H1 (cell line): ENCODE measurements around the gene RBAK. TPM values are rescaled to one million over a fixed set of nuclear protein-coding genes. Genes with fewer than 3 reads are reported as not detected.

Experiments used
- CTCF ChIA-PET: fragments of 300-600 bp; sonication (Branson Sonifier 250); formaldehyde crosslinking; loops from one replicate; lab custom pipeline; 2021; ENCODE audit not compliant: partially characterized antibody; lab: Charles Lee
- POLR2A ChIA-PET: fragments of 300-600 bp; sonication (Branson Sonifier 250); formaldehyde crosslinking; loops from one replicate; lab custom pipeline; 2021; ENCODE audit warnings: inconsistent platforms; ENCODE audit not compliant: partially characterized antibody; lab: Charles Lee
- DNase-seq, 2 experiments: peaks; one replicate each; pipeline versions ENCODE4 v3.0.0 to v3.0.0-alpha.2; 2010 to 2022; ENCODE audit warnings: low spot score in 2 of 2, low read depth in 1 of 2, mixed read lengths in 1 of 2
- FAIRE-seq: peaks from 2 replicates; lab custom pipeline; 2011; peaks lifted over from hg19 to GRCh38; lab: Jason Lieb, UNC
- H2AFZ ChIP-seq: 2 replicates; pipeline ENCODE4 v1.8.1; 2012; ENCODE audit warnings: low read length, inconsistent platforms
- H2AK5ac ChIP-seq: 2 replicates; pipeline ENCODE4 v1.6.1; 2013; ENCODE audit warnings: low read depth, low read length
- H2BK120ac ChIP-seq: replicated peaks from 2 replicates; pipeline ENCODE3; 2013; ENCODE audit warnings: low read depth, low read length, inconsistent platforms
- H2BK12ac ChIP-seq: 2 replicates; pipeline ENCODE4 v1.6.1; 2013; ENCODE audit warnings: low read depth, low read length
- H2BK15ac ChIP-seq: 2 replicates; pipeline ENCODE4 v1.6.1; 2013; ENCODE audit warnings: low read length
- H2BK20ac ChIP-seq: 2 replicates; pipeline ENCODE4 v1.6.1; 2013; ENCODE audit warnings: low read length
- H2BK5ac ChIP-seq: 2 replicates; pipeline ENCODE4 v1.6.1; 2013; ENCODE audit warnings: low read depth, low read length
- H3K14ac ChIP-seq: 2 replicates; pipeline ENCODE4 v1.6.1; 2013; ENCODE audit warnings: inconsistent platforms; ENCODE audit not compliant: insufficient read length
- H3K18ac ChIP-seq: 2 replicates; pipeline ENCODE4 v1.6.1; 2013; ENCODE audit warnings: low read length; ENCODE audit errors: extremely low read depth
- H3K23ac ChIP-seq: 2 replicates; pipeline ENCODE4 v1.6.1; 2013; ENCODE audit warnings: inconsistent platforms; ENCODE audit not compliant: insufficient read length
- H3K23me2 ChIP-seq: 2 replicates; pipeline ENCODE4 v1.6.1; 2013; ENCODE audit warnings: low read depth, low read length
- H3K27ac ChIP-seq: 2 replicates; pipeline ENCODE4 v1.6.1; 2011; ENCODE audit warnings: low read depth, low read length, inconsistent platforms
- H3K27me3 ChIP-seq, 4 experiments: replicated peaks in 1 of 4; 1 replicate in 1 of 4; 2 replicates in 3 of 4; pipeline versions ENCODE4 v1.6.1 to v1.8.1; 2011 to 2013; ENCODE audit warnings: low read length in 3 of 4, mild to moderate bottlenecking in 3 of 4, inconsistent platforms in 2 of 4, mixed read lengths in 2 of 4, moderate library complexity in 1 of 4; ENCODE audit not compliant: control insufficient read depth in 3 of 4, insufficient read depth in 3 of 4; ENCODE audit errors: extremely low read depth in 1 of 4
- H3K36me3 ChIP-seq, 4 experiments: 2 replicates each; pipeline versions ENCODE4 v1.6.1 to v1.8.1; 2011 to 2013; ENCODE audit warnings: mild to moderate bottlenecking in 4 of 4, low read length in 3 of 4, moderate library complexity in 2 of 4, control low read depth in 1 of 4, inconsistent platforms in 1 of 4; ENCODE audit not compliant: insufficient read depth in 4 of 4, control insufficient read depth in 2 of 4
- H3K4ac ChIP-seq: replicated peaks from 2 replicates; pipeline ENCODE3; 2013; ENCODE audit warnings: low read length, low read depth, mixed read lengths, inconsistent platforms; ENCODE audit not compliant: insufficient read length
- H3K4me1 ChIP-seq, 4 experiments: replicated peaks in 1 of 4; 1 replicate in 1 of 4; 2 replicates in 3 of 4; pipeline versions ENCODE4 v1.6.1 to v1.8.1; 2011 to 2013; ENCODE audit warnings: low read length in 3 of 4, inconsistent platforms in 2 of 4, mixed read lengths in 1 of 4; ENCODE audit not compliant: insufficient read depth in 4 of 4, control insufficient read depth in 3 of 4
- H3K4me2 ChIP-seq, 2 experiments: 2 replicates each; pipeline versions ENCODE4 v1.6.1 to v1.8.1; 2011 to 2013; ENCODE audit warnings: low read depth in 2 of 2, low read length in 2 of 2, control low read depth in 1 of 2, inconsistent platforms in 1 of 2, mild to moderate bottlenecking in 1 of 2; ENCODE audit not compliant: insufficient read depth in 1 of 2
- H3K4me3 ChIP-seq, 4 experiments: fragments of 200-600, 300-600 bp in 1 of 4; sonication (generic), shearing (Covaris generic), sonication (Bioruptor Twin) in 1 of 4; 2 replicates each; pipeline versions ENCODE4 v1.5.1 to v1.8.1; 2011 to 2016; ENCODE audit warnings: low read length in 4 of 4, low read depth in 3 of 4, control low read depth in 2 of 4, inconsistent platforms in 2 of 4, mild to moderate bottlenecking in 2 of 4, mixed read lengths in 1 of 4, moderate library complexity in 1 of 4; ENCODE audit not compliant: insufficient read depth in 2 of 4; ENCODE audit errors: extremely low read depth in 1 of 4
- H3K56ac ChIP-seq: replicated peaks from 2 replicates; pipeline ENCODE3; 2013; ENCODE audit warnings: low read depth, mild to moderate bottlenecking, mixed read lengths, low read length, inconsistent platforms; ENCODE audit not compliant: insufficient read length
- H3K79me1 ChIP-seq: 2 replicates; pipeline ENCODE4 v1.6.1; 2013; ENCODE audit warnings: low read depth, low read length, control low read depth
- H3K79me2 ChIP-seq, 2 experiments: 2 replicates each; pipeline versions ENCODE4 v1.6.1 to v1.8.1; 2012 to 2013; ENCODE audit warnings: low read length in 2 of 2, mild to moderate bottlenecking in 2 of 2, inconsistent platforms in 1 of 2; ENCODE audit not compliant: insufficient read depth in 2 of 2, control insufficient read depth in 1 of 2
- H3K9ac ChIP-seq, 4 experiments: replicated peaks in 1 of 4; 1 replicate in 1 of 4; 2 replicates in 3 of 4; pipeline versions ENCODE4 v1.6.1 to v1.8.1; 2011 to 2013; ENCODE audit warnings: low read depth in 3 of 4, low read length in 3 of 4, control low read depth in 2 of 4, mild to moderate bottlenecking in 2 of 4, moderate library complexity in 2 of 4, inconsistent platforms in 1 of 4; ENCODE audit errors: extremely low read depth in 1 of 4
- H3K9me3 ChIP-seq, 2 experiments: 2 replicates each; pipeline versions ENCODE4 v1.6.1 to v1.8.1; 2012 to 2013; ENCODE audit warnings: mild to moderate bottlenecking in 2 of 2, moderate library complexity in 2 of 2, control low read depth in 1 of 2, inconsistent platforms in 1 of 2, low read depth in 1 of 2, low read length in 1 of 2, mixed read lengths in 1 of 2; ENCODE audit not compliant: insufficient read depth in 2 of 2
- H4K20me1 ChIP-seq, 2 experiments: replicated peaks in 1 of 2; 2 replicates each; pipeline versions ENCODE3 to v1.8.1; 2011 to 2013; ENCODE audit warnings: inconsistent platforms in 2 of 2, low read length in 2 of 2, mild to moderate bottlenecking in 1 of 2; ENCODE audit not compliant: insufficient read depth in 2 of 2, control insufficient read depth in 1 of 2
- H4K5ac ChIP-seq: 2 replicates; pipeline ENCODE4 v1.6.1; 2013; ENCODE audit warnings: low read length, low read depth, mixed read lengths, inconsistent platforms; ENCODE audit not compliant: insufficient read length
- H4K8ac ChIP-seq: 2 replicates; pipeline ENCODE4 v1.8.0; 2013; ENCODE audit warnings: mild to moderate bottlenecking, moderate library complexity, low read length, inconsistent platforms; ENCODE audit not compliant: insufficient read depth; ENCODE audit errors: extremely low read depth
- H4K91ac ChIP-seq: replicated peaks from 2 replicates; pipeline ENCODE3; 2013; ENCODE audit warnings: low read length, mixed read lengths, inconsistent platforms; ENCODE audit not compliant: insufficient read length
- ASH2L ChIP-seq: fragments of 200-600, 300-600 bp; sonication (generic); IDR thresholded peaks from one replicate; pipeline ENCODE4 v1.7.1; 2017; ENCODE audit warnings: low read length
- BRCA1 ChIP-seq: IDR thresholded peaks from 2 replicates; pipeline ENCODE4 v1.6.1; 2012; ENCODE audit warnings: low read depth, low read length, improper control_type of control experiment
- CHD1 ChIP-seq: IDR thresholded peaks from 2 replicates; pipeline ENCODE4 v1.6.1; 2012; ENCODE audit warnings: low read depth, low read length, improper control_type of control experiment
- EZH2 ChIP-seq: fragments of 200-600 bp; sonication (generic); IDR thresholded peaks from 2 replicates; pipeline ENCODE4 v1.7.1; 2012; ENCODE audit warnings: low read depth, mild to moderate bottlenecking, moderate library complexity, low read length, inconsistent platforms; ENCODE audit not compliant: severe bottlenecking
- JUND ChIP-seq: IDR thresholded peaks from 2 replicates; pipeline ENCODE4 v1.6.1; 2011; ENCODE audit warnings: mild to moderate bottlenecking, improper control_type of control experiment, low read length
- NANOG ChIP-seq: IDR thresholded peaks from 2 replicates; pipeline ENCODE4 v1.6.1; 2011; ENCODE audit warnings: low read length, low read depth, mild to moderate bottlenecking, inconsistent platforms; ENCODE audit not compliant: insufficient read depth, poor library complexity, severe bottlenecking
- SIN3A ChIP-seq, 2 experiments: IDR thresholded peaks in 1 of 2; conservative IDR thresholded peaks in 1 of 2; 2 replicates each; pipeline ENCODE4 v1.6.1; 2011 to 2012; ENCODE audit warnings: low read length in 2 of 2, improper control_type of control experiment in 1 of 2, low read depth in 1 of 2, mild to moderate bottlenecking in 1 of 2
- SIRT6 ChIP-seq: IDR thresholded peaks from one replicate; pipeline ENCODE4 v1.7.1; 2012; ENCODE audit warnings: low read length, inconsistent platforms
- SP2 ChIP-seq: IDR thresholded peaks from 2 replicates; pipeline ENCODE4 v1.6.1; 2012; ENCODE audit warnings: mild to moderate bottlenecking, low read length, inconsistent platforms
- SRF ChIP-seq: IDR thresholded peaks from 2 replicates; pipeline ENCODE4 v1.6.1; 2011; ENCODE audit warnings: mild to moderate bottlenecking, low read depth, low read length, moderate library complexity
- TAF1 ChIP-seq: IDR thresholded peaks from 2 replicates; pipeline ENCODE4 v1.6.1; 2011; ENCODE audit warnings: mild to moderate bottlenecking, low read depth, low read length
- TAF7 ChIP-seq: optimal IDR thresholded peaks from 2 replicates; pipeline ENCODE3; 2011; ENCODE audit warnings: low read depth, mild to moderate bottlenecking, inconsistent platforms, low read length, moderate library complexity, borderline replicate concordance
- ZNF274 ChIP-seq: IDR thresholded peaks from 2 replicates; pipeline ENCODE4 v1.7.0; 2012; ENCODE audit warnings: low read length, borderline replicate concordance; ENCODE audit errors: extremely low read depth
- WGBS, 2 experiments: shearing (Covaris generic) in 1 of 2; methylation state at CpG; one replicate each; pipeline versions ENCODE4 v1.1.6 to v1.1.7; 2013 to 2015; ENCODE audit warnings: low lambda C conversion rate in 2 of 2, mixed read lengths in 2 of 2, inconsistent platforms in 1 of 2, low coverage in 1 of 2, missing lambda C conversion rate in 1 of 2; ENCODE audit not compliant: insufficient replicate concordance in 2 of 2, insufficient coverage in 1 of 2, insufficient read length in 1 of 2; ENCODE audit errors: extremely low coverage in 1 of 2, missing lambda C conversion rate in 1 of 2; 5-methylcytosine and 5-hydroxymethylcytosine counted together
- polyA plus RNA-seq, 7 experiments: library from polyadenylated mRNA; depleted of rRNA in 3 of 7; stranded (reverse) in 5 of 7; unstranded in 2 of 7; fragments of >200 nt in 5 of 7; fragments of 200-250 nt in 2 of 7; gene quantifications; 1 replicate in 5 of 7; 2 replicates in 1 of 7; 4 replicates in 1 of 7; pipeline versions ENCODE4 v1.2.1 to v1.2.3, GENCODE V29; 2011 to 2013; ENCODE audit warnings: missing spikeins in 2 of 7, mixed read lengths in 2 of 7
- total RNA-seq: library from RNA; stranded (reverse); fragmentation: NEBNext Ultra II Directional; extraction: Animal tissue kit (Norgen Biotek cat#: 25700); gene quantifications from 2 replicates; pipeline ENCODE4 v1.2.1, GENCODE V29; 2021

The RBAK gene
- total and polyA plus RNA-seq, 2 of the 8 experiments (the other 6 are each of a cell fraction or from before 2014, with no cell fraction given), result 1.9 to 18.2 TPM

DNA sequence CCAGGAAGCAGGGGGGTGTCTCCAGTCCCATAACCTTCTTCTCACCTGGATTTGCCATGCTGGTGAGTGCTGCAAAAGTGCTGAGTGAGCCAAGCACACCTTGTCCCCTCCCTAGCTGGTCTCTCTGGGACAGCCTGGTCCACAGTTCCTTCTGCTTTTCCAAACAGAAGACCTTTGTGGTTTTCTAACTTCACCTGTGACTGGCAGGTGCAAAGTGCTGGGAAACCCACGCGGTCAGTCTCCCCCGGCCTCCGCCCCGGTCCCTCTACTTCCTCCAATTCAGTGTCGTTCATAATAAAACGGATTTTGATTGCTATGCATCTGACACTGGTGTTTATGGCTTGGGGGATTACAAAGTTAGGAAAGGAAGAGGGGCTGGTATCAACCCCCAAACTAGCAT, 37.1 kb downstream of the RBAK start:
- no peak overlapping the region for H3K14ac ChIP-seq
- H3K9me3 ChIP-seq, result peaks cover 6 to 15% of the 10 kb centered on the region in 2 experiments; a peak in 2 of 4 replicates
- H2AK5ac ChIP-seq, result no peak overlapping the region
- no peak overlapping the region for H3K23ac ChIP-seq
- FAIRE-seq (no peak), DNase-seq (no peak)
- no peaks in the 10 kb centered on the region for H3K4me1 ChIP-seq
- H3K4me2 ChIP-seq, result no peak overlapping the region
- H2BK15ac ChIP-seq, result no peak overlapping the region
- H4K91ac ChIP-seq, result no peak overlapping the region
- no peak overlapping the region for H3K4me3 ChIP-seq
- no peak overlapping the region for H2BK120ac ChIP-seq
- H3K23me2 ChIP-seq, result no peaks in the 10 kb centered on the region
- no peaks in the 10 kb centered on the region for H3K79me2 ChIP-seq
- no peak overlapping the region for H4K8ac ChIP-seq
- no peak overlapping the region for H2BK5ac ChIP-seq
- no peaks in the 10 kb centered on the region for H3K36me3 ChIP-seq
- H4K20me1 ChIP-seq, result peaks cover 0 to 3% of the 10 kb centered on the region in 2 experiments
- H3K18ac ChIP-seq, result no peak overlapping the region
- H3K4ac ChIP-seq, result no peak overlapping the region
- H2AFZ ChIP-seq, result no peak overlapping the region
- POLR2A ChIA-PET, result no interaction called here
- no peak overlapping the region for H3K27ac ChIP-seq
- H2BK20ac ChIP-seq, result no peak overlapping the region
- H2BK12ac ChIP-seq, result no peak overlapping the region
- no peaks in the 10 kb centered on the region for H3K79me1 ChIP-seq
- WGBS, 2 experiments, result 85% methylated on average over 7 of the region's 7 CpGs; no CpG with 5 or more reads in 1 of the 2 experiments
- 0 out of 7 replicates have a peak, but pooled peaks cover 0 to 3% (median 1%) of the 10 kb centered on the region in 4 experiments for H3K27me3 ChIP-seq
- H3K56ac ChIP-seq, result no peak overlapping the region
- CTCF ChIA-PET, result interaction anchor here (1.1 to 7.0 kb wide), 3 partner anchors 109 to 307 kb away, joined by 3 to 57 read pairs (median 20); partner anchors contain the start of gene AP5Z1
- no peak overlapping the region for H4K5ac ChIP-seq
- H3K9ac ChIP-seq, result no peak overlapping the region
- TF ChIP-seq NANOG (no peak), JUND (no peak), ZNF274 (no peak), ASH2L (no peak), BRCA1 (no peak), CHD1 (no peak), SP2 (no peak), TAF7 (no peak), EZH2 (no peak), TAF1 (no peak), SRF (no peak), SIRT6 (no peak), SIN3A (conservative IDR thresholded peaks at IDR 0.05 in 1 of 2, IDR thresholded peaks at IDR 0.05 in 1 of 2; ENCODE audit: low read depth in 1 of 2, low read length in 2 of 2) (no peak)
